ENCODE data around the gene ACTR2.
A peak's percentile ranks its signal among the peaks of the same experiment; 100 is the strongest.
"Not testable (repeated sequence)": the region's sequence is repeated elsewhere in the genome, so short reads cannot be mapped to it uniquely, and the experiment has no call there.

The ACTR2 gene

DNA sequence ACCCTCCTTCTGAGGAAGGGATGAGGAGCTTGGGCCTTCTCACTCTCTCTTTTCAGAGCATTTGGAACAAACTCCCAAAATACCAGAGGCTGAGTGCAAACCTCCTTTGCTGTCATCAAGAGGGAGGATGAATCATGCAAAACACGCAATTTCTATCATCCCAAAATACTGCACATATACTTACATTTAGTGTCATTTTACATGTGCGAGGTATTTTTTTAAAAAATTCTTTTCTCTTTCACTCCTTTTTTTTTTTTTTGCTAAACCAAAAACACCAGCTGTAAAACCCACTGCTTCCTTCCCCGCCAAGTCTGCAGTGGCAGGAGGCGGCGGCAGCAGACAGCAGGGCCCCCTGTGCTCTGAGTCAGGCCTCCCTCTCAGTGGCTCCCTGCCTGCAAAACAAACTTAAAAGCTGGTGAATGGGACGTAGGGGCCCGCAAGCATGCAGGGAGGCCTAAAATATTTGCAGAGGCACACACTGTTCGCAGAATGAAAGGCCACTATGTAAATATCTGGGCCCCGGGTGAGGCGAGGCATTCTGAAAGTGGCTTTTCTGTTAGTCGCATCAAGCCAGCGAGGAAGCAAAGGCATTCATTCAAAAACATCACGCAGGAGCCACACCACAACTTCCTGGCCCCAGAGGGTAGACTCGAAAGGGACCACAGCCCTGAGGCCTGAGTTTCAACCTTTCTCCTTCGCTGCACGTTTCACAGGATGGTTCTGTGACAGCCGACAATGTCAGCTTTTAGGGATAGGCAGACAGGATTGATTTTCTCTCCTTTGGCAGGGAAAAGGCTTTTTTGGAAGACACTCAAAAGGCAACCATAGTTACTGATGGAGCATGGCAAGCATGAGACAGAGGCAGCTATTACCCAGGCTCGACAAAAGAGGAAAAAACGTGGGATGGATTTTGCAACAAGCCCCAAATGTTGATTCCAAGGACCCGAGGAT lies 73.4 kb downstream of the ACTR2 start:
- FAIRE-seq, result peak; percentile 84
- 0 out of 2 replicates have a peak, but pooled peaks have one; percentile 35 for TF ChIP-seq POLR2A (IDR thresholded peaks at IDR 0.05; ENCODE audit: low read depth, low read length)
- TF ChIP-seq POLR2AphosphoS5 (IDR thresholded peaks at IDR 0.05; ENCODE audit: low read depth, low read length), result no peak
- no peak for TF ChIP-seq TAF1 (IDR thresholded peaks at IDR 0.05; ENCODE audit: borderline replicate concordance, low read depth, low read length)
- DNase-seq (ENCODE audit: insufficient read length), result peak; percentile 74

DNA sequence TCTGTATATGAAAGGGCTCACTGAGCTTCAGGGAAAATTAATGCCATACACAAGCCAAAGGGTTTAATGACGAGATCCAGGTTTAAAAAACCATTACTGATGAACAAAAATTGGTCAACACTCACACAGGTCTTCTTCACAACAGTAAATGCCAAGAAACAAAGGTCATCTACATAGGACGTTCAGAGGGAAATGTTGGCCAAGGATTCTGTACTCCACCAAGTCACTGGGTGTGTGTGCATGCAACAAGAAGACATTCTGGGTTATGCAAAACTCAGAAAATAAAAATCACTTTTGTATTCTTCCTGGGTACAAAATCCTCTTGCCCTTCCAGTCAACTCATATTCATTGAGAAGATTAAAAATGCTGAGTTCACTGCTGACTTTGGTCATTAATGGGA lies 78.3 kb downstream of the ACTR2 start:
- FAIRE-seq (no peak), DNase-seq (ENCODE audit: insufficient read length) (no peak)
- no peak for TF ChIP-seq POLR2AphosphoS5 (IDR thresholded peaks at IDR 0.05; ENCODE audit: low read depth, low read length)
- no peak for TF ChIP-seq POLR2A (IDR thresholded peaks at IDR 0.05; ENCODE audit: low read depth, low read length)
- TF ChIP-seq TAF1 (IDR thresholded peaks at IDR 0.05; ENCODE audit: borderline replicate concordance, low read depth, low read length), result no peak

DNA sequence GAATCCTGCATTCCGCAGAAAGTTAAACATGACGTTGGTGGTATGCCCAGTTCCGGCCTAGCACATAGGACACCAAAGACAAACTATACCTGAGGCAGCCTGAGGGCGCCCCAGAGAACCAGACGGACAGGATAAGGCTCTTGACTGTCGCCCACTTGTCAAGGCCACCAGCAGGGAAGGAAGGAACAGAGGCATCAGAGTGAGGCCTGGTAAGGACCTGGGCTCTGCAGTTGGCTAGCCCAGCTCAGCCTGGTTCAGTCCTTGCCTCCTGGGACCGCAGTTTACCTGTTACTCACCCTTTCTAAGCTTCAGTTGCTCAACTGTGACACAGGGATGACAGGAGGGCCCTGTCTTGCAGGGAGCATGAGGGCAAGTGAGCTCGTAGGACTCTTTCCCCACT lies 82.1 kb downstream of the ACTR2 start:
- FAIRE-seq (no peak), DNase-seq (ENCODE audit: insufficient read length) (no peak)
- TF ChIP-seq TAF1 (IDR thresholded peaks at IDR 0.05; ENCODE audit: borderline replicate concordance, low read depth, low read length), result no peak
- TF ChIP-seq POLR2A (IDR thresholded peaks at IDR 0.05; ENCODE audit: low read depth, low read length), result no peak
- no peak for TF ChIP-seq POLR2AphosphoS5 (IDR thresholded peaks at IDR 0.05; ENCODE audit: low read depth, low read length)

DNA sequence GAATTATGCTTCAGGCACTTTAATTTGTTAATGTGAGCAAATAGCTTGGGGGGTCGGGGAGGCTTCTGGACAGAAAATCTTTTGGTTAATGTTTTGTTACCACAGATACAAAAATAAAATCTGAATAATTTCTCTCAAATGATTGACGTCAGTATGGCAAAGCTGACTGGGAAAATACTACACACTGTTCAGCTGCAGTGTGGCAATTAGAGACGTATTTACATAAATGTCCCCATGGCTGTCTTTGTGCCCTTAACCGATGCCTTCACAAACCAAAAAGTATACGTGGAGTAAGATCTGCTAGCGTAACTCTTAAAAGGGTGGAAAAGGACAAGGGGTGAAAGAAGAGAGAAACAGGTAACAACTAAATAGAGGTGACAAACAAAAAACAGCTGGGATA lies 83.4 kb downstream of the ACTR2 start:
- no peak for FAIRE-seq
- TF ChIP-seq POLR2AphosphoS5 (IDR thresholded peaks at IDR 0.05; ENCODE audit: low read depth, low read length), result no peak
- no peak for TF ChIP-seq TAF1 (IDR thresholded peaks at IDR 0.05; ENCODE audit: borderline replicate concordance, low read depth, low read length)
- TF ChIP-seq POLR2A (IDR thresholded peaks at IDR 0.05; ENCODE audit: low read depth, low read length), result no peak
- no peak for DNase-seq (ENCODE audit: insufficient read length)

DNA sequence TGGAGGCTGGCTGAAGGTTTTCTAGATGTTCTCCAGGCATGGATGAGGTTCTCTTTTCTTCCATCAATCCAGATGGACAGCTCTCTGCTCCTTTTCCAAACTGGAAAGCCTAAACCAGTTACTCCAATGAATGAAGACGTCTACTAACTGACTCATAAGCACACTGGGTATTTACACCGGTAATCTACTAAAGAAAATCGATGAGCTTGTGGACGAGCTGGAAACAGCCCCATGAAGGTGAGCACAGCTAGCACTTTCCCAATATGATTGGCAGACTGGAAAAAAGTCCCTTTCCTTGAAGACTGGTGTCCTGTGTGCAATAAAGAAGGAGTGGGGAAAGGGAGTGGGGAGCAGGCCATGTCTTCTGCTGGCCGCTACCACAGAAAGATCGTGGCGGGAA lies 84.0 kb downstream of the ACTR2 start:
- TF ChIP-seq TAF1 (IDR thresholded peaks at IDR 0.05; ENCODE audit: borderline replicate concordance, low read depth, low read length) (no peak), POLR2A (IDR thresholded peaks at IDR 0.05; ENCODE audit: low read depth, low read length) (no peak), POLR2AphosphoS5 (IDR thresholded peaks at IDR 0.05; ENCODE audit: low read depth, low read length) (no peak)
- FAIRE-seq, result no peak
- no peak for DNase-seq (ENCODE audit: insufficient read length)

DNA sequence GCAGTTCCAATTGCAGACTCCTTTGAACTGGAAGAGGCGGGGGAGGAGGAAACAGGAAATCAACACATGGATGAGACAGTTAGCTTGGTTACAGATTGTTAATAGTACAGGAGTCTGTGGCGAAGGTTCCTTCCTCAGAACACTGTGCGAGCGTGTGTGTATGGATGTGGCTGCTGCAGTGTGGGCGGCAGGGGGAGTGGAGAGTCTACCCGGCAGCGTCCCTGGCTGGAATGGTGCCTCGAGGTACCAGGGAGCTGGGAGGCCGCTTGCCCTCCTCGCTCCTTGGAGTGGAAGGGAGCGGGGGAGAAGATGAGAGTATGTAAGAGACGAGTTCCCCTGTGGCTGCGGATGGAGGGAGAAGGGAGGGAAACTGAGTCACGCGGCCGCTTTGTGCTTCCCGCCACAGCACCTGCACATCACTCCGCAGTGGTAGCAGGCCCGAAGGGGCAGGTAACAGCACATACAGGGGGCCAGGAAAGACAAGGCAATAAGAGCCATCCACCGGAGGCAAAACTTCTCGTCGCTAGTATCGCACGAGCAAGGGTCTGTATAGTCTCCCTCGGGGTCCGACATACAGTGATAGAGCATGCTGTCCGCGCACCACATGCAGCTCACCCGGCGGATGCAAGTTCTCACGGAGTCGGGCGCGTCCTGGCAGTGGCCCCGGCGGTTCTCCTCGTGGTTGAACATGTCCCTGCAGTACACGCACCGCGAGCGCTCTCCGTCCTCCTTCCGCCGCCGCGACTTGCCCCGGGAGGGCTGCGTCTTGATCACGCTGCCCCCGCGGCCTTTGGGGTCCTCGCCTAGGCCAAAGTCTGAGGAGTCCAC lies 85.7 kb downstream of the ACTR2 start:
- FAIRE-seq (no peak), DNase-seq (ENCODE audit: insufficient read length) (no peak)
- no peak for TF ChIP-seq POLR2AphosphoS5 (IDR thresholded peaks at IDR 0.05; ENCODE audit: low read depth, low read length)
- TF ChIP-seq POLR2A (IDR thresholded peaks at IDR 0.05; ENCODE audit: low read depth, low read length), result no peak
- no peak for TF ChIP-seq TAF1 (IDR thresholded peaks at IDR 0.05; ENCODE audit: borderline replicate concordance, low read depth, low read length)

DNA sequence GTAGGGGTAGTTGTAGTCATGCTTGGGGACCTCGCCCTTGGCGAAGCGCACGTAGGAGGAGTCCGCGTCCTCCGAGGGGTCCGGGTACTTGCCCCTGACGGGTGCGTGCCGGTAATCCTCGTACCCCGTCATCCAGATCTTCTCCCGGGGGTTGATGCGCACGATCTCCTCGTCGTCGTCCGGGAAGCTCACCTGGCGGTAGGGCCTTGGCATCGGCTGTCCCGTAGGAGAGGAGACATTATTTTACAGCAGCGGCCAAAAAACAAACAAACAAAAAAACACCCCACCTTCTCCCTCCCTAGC lies 86.3 kb downstream of the ACTR2 start:
- DNase-seq (ENCODE audit: insufficient read length), result no peak
- no peak for FAIRE-seq
- TF ChIP-seq TAF1 (IDR thresholded peaks at IDR 0.05; ENCODE audit: borderline replicate concordance, low read depth, low read length), result no peak
- TF ChIP-seq POLR2AphosphoS5 (IDR thresholded peaks at IDR 0.05; ENCODE audit: low read depth, low read length), result no peak
- no peak for TF ChIP-seq POLR2A (IDR thresholded peaks at IDR 0.05; ENCODE audit: low read depth, low read length)

DNA sequence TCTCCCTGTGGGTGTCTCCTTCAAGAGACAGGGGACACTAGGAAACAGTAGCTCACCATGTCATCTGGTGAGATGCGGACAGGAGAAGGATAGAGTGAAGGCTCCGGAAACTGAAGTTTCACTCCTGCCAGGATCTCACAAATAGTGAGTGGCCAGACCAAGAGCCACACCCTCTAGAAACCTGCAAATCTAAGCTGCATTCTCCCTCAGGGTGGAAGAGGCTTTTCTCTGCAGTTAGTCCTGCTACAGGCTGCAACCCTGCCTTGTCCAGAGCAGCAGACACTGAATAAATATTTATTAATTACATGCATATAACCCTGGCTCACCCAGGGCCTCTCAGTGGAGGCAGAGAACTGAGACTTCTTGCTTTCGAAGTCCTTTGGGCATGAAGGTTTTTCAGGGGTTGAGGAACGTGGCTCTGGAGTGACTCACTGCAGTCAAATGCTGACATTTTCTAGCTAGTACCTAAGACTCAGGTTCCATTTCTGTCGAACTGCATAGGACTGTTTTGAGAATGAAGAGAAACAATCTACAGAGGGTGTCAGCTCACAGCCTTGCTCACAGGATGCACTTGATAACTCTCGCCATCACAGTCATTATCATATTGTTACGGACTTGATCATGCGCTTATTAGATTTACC lies 87.3 kb downstream of the ACTR2 start:
- FAIRE-seq (no peak), DNase-seq (ENCODE audit: insufficient read length) (no peak)
- TF ChIP-seq POLR2A (IDR thresholded peaks at IDR 0.05; ENCODE audit: low read depth, low read length) (no peak), POLR2AphosphoS5 (IDR thresholded peaks at IDR 0.05; ENCODE audit: low read depth, low read length) (no peak), TAF1 (IDR thresholded peaks at IDR 0.05; ENCODE audit: borderline replicate concordance, low read depth, low read length) (no peak)

DNA sequence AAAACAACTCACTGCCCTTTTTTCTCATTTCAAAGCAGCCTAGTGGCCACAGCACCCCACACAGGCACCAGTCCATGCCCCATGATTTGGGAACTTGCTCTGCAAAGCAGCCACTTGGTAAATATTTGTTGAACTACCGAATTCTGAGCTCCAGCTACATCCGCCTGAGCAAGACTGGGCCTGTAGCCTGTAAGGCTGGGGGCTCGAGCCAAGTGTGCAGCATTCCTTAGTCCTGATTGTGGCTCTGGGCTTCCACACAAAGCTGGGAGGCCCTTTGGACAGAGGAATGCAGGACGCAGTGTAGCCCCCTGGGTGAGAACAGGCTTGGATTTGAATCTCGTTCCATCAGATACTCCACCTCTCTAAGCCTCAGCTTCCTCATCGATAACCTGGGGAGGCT lies 88.4 kb downstream of the ACTR2 start:
- FAIRE-seq (no peak), DNase-seq (ENCODE audit: insufficient read length) (no peak)
- no peak for TF ChIP-seq TAF1 (IDR thresholded peaks at IDR 0.05; ENCODE audit: borderline replicate concordance, low read depth, low read length)
- TF ChIP-seq POLR2AphosphoS5 (IDR thresholded peaks at IDR 0.05; ENCODE audit: low read depth, low read length), result no peak

DNA sequence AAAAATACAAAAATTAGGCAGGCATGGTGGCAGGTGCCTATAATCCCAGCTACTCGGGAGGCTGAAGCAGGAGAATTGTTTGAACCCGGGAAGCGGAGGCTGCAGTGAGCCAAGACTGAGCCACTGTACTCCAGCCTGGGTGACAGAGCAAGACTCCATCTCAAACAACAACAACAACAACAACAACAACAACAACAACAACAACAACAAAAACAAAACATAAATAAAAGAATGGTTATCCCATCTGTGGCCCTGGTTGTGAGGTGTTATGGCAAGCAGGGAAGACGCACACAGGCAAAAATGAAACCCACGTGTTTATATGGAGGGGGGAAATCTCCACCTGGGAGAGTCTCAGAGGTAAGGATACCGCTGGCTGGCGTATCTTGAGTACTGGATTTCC lies 89.7 kb downstream of the ACTR2 start:
- DNase-seq (ENCODE audit: insufficient read length); FAIRE-seq: not testable (repeated sequence)

DNA sequence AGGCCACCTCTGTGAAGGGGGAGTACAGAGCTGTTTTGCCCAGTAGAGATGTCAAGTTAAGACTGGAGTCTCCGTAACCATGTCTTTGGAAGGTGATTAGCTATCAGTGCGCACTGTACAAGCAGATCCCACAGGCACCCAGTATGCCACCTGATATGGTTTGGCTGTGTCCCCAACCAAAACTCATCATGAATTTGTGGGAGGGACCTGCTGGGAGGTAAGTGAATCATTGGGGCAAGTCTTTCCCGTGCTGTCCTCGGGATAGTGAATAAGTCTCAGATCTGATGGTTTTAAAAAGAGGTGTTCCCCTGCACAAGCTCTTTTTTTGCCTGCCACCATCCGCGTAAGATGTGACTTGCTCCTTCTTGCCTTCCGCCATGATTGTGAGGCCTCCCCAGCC lies 90.2 kb downstream of the ACTR2 start:
- TF ChIP-seq TAF1 (IDR thresholded peaks at IDR 0.05; ENCODE audit: borderline replicate concordance, low read depth, low read length) (no peak), POLR2AphosphoS5 (IDR thresholded peaks at IDR 0.05; ENCODE audit: low read depth, low read length) (no peak), POLR2A (IDR thresholded peaks at IDR 0.05; ENCODE audit: low read depth, low read length) (no peak)
- DNase-seq (ENCODE audit: insufficient read length), result no peak
- FAIRE-seq, result no peak
